MM.1S (cell line): ENCODE data around the gene CALML4.

Source experiments
- EZH2 ChIP-seq: fragments of 300-600 bp; sonication (generic); optimal IDR thresholded peaks from 2 replicates; pipeline ENCODE3; 2017; ENCODE audit warnings: low read depth, mild to moderate bottlenecking, antibody characterized with exemption, low read length, mixed read lengths
- TF ChIP-seq, protein P1 (sequence below): fragments of 300-600 bp; sonication (generic); IDR thresholded peaks from 2 replicates; pipeline ENCODE4 v1.5.1; 2016; ENCODE audit warnings: antibody characterized with exemption, low read length, mixed read lengths

DNA sequence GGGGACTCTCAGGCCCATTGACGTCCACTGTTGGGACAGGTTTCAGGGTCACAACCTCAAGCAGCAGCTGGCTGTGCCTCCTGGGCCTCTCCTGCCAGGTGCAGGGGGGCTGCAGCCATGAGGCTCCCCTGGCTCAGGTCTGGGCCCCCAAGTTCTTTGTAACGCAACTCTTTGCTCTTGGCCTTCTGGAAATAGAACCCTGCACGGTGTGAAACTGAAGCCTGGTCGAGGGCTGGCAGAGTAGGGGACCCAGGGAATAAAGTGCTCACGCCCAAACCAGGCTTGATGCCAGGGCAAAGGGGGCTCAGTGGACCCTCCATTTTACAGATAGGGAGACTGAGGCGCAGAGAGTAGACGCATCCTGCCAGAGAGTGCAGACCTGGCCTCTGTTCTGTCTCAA lies 771 bp downstream of the CALML4 start:
- TF ChIP-seq, protein P1, sequence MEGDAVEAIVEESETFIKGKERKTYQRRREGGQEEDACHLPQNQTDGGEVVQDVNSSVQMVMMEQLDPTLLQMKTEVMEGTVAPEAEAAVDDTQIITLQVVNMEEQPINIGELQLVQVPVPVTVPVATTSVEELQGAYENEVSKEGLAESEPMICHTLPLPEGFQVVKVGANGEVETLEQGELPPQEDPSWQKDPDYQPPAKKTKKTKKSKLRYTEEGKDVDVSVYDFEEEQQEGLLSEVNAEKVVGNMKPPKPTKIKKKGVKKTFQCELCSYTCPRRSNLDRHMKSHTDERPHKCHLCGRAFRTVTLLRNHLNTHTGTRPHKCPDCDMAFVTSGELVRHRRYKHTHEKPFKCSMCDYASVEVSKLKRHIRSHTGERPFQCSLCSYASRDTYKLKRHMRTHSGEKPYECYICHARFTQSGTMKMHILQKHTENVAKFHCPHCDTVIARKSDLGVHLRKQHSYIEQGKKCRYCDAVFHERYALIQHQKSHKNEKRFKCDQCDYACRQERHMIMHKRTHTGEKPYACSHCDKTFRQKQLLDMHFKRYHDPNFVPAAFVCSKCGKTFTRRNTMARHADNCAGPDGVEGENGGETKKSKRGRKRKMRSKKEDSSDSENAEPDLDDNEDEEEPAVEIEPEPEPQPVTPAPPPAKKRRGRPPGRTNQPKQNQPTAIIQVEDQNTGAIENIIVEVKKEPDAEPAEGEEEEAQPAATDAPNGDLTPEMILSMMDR = no peak
- TF ChIP-seq EZH2 = no peak
